Thoracic aorta endothelial cell (primary cell): ENCODE data around the gene NBPF3. TPM values are rescaled to one million over a fixed set of nuclear protein-coding genes. Genes with fewer than 3 reads are reported as not detected.

Source experiments
- total RNA-seq: library from RNA; depleted of rRNA; stranded (reverse); fragments of >200 nt; gene quantifications from 2 replicates; pipeline ENCODE4 v1.2.3, GENCODE V29; 2012

Gene NBPF3, protein sequence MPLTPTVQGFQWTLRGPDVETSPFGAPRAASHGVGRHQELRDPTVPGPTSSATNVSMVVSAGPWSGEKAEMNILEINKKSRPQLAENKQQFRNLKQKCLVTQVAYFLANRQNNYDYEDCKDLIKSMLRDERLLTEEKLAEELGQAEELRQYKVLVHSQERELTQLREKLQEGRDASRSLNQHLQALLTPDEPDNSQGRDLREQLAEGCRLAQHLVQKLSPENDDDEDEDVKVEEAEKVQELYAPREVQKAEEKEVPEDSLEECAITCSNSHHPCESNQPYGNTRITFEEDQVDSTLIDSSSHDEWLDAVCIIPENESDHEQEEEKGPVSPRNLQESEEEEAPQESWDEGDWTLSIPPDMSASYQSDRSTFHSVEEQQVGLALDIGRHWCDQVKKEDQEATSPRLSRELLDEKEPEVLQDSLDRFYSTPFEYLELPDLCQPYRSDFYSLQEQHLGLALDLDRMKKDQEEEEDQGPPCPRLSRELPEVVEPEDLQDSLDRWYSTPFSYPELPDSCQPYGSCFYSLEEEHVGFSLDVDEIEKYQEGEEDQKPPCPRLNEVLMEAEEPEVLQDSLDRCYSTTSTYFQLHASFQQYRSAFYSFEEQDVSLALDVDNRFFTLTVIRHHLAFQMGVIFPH
- total RNA-seq: 3.1 and 6.1 TPM in 2 replicates

DNA sequence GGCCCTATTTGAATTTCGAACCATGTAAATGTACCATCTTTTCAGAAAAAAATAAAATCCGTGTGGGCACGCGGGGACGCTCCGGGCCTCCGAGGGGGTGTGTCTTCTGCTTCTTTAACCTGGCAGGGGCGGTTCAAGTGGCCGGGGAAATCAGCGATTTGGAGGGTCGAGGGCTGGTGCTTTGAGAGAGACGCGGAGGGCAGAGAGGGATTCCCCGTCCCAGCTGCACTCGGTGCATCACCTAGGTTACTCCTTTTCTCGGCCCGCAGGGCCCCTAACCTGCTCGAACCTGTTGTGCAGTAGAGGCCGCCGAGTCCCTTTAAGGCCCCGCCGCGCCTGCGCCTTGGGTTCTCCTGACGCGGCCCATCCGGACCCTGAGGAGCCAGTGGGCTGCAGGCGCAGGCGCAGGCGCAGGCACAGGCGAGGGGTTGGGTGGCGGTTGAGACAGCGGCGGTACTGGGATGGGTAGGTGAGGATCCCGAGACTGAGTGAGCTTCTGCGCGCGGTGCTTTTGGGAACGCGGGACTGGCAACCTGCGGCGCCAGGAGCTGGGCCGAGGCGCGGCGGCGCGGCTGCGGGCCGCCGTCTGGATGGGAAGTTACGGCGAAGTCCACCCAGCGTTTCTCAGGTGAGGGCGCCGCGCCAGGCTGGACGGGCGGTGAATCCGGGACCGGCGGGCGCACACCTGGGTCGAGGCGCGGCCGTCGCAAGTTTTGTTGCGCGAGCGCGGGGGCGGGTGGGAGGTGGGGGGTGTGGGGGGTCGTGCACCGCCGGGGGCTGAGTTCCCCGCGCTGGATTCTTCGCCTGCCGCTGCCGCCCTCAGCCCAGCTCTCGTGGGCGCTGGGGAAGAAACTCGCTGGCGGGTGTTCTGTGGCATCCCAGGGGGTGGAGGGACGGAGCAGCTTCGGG lies at the start of gene NBPF3:
Gene NBPF3 (plus strand): TSS at position 417 of the 909 bp plus-strand sequence. CDS start 4,950 bp downstream, outside the sequence.

DNA sequence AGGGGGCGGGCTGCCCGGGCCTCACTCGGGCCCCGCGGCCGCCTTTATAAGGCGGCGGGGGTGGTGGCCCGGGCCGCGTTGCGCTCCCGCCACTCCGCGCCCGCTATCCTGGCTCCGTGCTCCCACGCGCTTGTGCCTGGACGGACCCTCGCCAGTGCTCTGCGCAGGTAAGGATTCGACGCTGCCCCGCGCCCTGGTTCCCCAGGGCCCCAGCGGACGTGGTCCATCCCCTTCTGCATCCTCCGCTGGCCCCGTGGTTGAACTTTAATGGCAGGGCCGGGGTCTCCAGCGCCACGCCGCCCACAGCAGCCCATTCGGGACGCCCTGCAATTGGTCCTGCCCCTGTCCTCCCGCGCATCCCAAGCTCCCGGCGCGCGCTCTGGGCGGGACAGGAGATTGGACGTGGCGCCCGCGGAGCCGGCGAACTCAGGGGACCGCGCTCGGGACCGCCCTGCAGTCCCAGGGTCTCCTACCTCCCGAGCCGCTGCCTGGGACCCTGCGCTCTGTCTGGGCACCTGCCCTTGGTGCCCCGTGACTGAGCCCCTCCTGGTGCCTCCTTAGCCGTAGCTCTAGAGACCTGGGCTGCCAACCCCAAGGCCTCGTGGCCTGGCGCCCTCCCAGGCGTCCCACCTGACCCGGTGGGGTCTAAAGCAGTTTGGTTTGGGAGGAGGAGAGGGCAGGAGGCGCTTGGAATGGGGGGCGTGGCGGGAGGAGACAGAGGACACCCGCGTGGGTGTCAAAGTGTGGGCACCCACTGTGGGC lies 69.6 kb downstream of the NBPF3 start, which contains the start of gene ALPL:
Gene ALPL (plus strand): TSS at position 73 of the 762 bp plus-strand sequence. CDS start 44,659 bp downstream, outside the sequence.

Other genes starting within 250 kb of the NBPF3 start
- 462 and 530 TPM in 2 replicates for gene ECE1, start 149.7 kb upstream of the NBPF3 start, total RNA-seq
- gene ALPL, start 69.3 kb downstream of the NBPF3 start, total RNA-seq: not detected in 2 replicates
- under 0.01 and 0.07 TPM in 2 replicates for gene RAP1GAP, start 229.2 kb downstream of the NBPF3 start, total RNA-seq